Ramos (cell line): Measurements from ENCODE around the gene RTP3.
"Not testable (repeated sequence)": the region's sequence is repeated elsewhere in the genome, so short reads cannot be mapped to it uniquely, and the experiment has no call there.

Experiments
- in situ Hi-C: fragments of 300-500 bp; cut with MboI; formaldehyde crosslinking; loops from one replicate; pipeline ENCODE4 v1.14.3; 2022; ENCODE audit warnings: low sequenced_read_pairs; ENCODE audit not compliant: unreplicated experiment

The RTP3 gene

GRCh38 chr3:46489381-46489780 is 8.4 kb upstream of the RTP3 start:
- in situ Hi-C loops, result loop anchor here (5.0 kb wide), 2 partner anchors 73 to 138 kb away; no protein-coding TSS in a partner anchor

GRCh38 chr3:46489875-46490274 is 7.9 kb upstream of the RTP3 start:
- in situ Hi-C loops, result loop anchor here (5.0 kb wide), 2 partner anchors 72 to 137 kb away; no protein-coding TSS in a partner anchor

- in situ Hi-C loops, result no loop called here
Observed at GRCh38 chr3:46490338-46491084, 7.3 kb upstream of the RTP3 start.

- in situ Hi-C loops, result no loop called here
Observed at GRCh38 chr3:46491089-46492070, 6.4 kb upstream of the RTP3 start.

GRCh38 chr3:46492890-46493547 is 4.8 kb upstream of the RTP3 start:
- in situ Hi-C loops, result no loop called here

- in situ Hi-C loops, result not testable (repeated sequence)
Observed at GRCh38 chr3:46494491-46494890, 3.3 kb upstream of the RTP3 start.

- in situ Hi-C loops, result no loop called here
Observed at GRCh38 chr3:46495901-46496456, 1.8 kb upstream of the RTP3 start.

GRCh38 chr3:46496746-46497555 is 825 bp upstream of the RTP3 start:
- in situ Hi-C loops, result no loop called here

GRCh38 chr3:46498916-46499519 is 1.2 kb downstream of the RTP3 start:
- in situ Hi-C loops, result no loop called here

- in situ Hi-C loops, result no loop called here
Observed at GRCh38 chr3:46500656-46501635, 3.2 kb downstream of the RTP3 start.

GRCh38 chr3:46501702-46502101 is 3.9 kb downstream of the RTP3 start:
- in situ Hi-C loops, result no loop called here

- in situ Hi-C loops, result no loop called here
Observed at GRCh38 chr3:46503200-46503874, 5.6 kb downstream of the RTP3 start.

- in situ Hi-C loops, result no loop called here
Observed at GRCh38 chr3:46504789-46505188, 7.0 kb downstream of the RTP3 start.

- in situ Hi-C loops, result no loop called here
Observed at GRCh38 chr3:46505953-46506352, 8.2 kb downstream of the RTP3 start.

- in situ Hi-C loops, result no loop called here
Observed at GRCh38 chr3:46506526-46506925, 8.8 kb downstream of the RTP3 start.

GRCh38 chr3:46508850-46509591 is 11.2 kb downstream of the RTP3 start:
- in situ Hi-C loops, result no loop called here
